Measurements from ENCODE around the gene PMFBP1. TPM values are rescaled to one million over a fixed set of nuclear protein-coding genes. Genes with fewer than 3 reads are reported as not detected.

The PMFBP1 gene
- polyA plus RNA-seq, 6 donors from 2014 or later: 0.23 to 1.3 TPM; not detected in 4

- peak overlapping the region in 1 of 6 donors; percentile 84 for H3K27ac Mint-ChIP-seq
These were observed 51.9 kb downstream of the PMFBP1 start for GRCh38 chr16:72120026-72120425.

GRCh38 chr16:72113616-72113945, 58.4 kb downstream of the PMFBP1 start:
- ATAC-seq (ENCODE audit: low read depth in 2 of 2) (no peak), DNase-seq (no peak)
- Mint-ChIP-seq H3K27ac (no peak overlapping the region), H3K27me3 (no peaks in the 10 kb centered on the region), H3K4me3 (no peak overlapping the region), H3K9me3 (no peaks in the 10 kb centered on the region), H3K36me3 (peaks cover 18 to 21% of the 10 kb centered on the region in 2 donors), H3K4me1 (no peaks in the 10 kb centered on the region)

More at GRCh38 chr16:72120026-72120425, 51.9 kb downstream of the PMFBP1 start:
- no peak overlapping the region for H3K4me3 Mint-ChIP-seq
- DNase-seq (no peak), ATAC-seq (ENCODE audit: low read depth in 2 of 2) (no peak)
- no peaks in the 10 kb centered on the region for H3K9me3 Mint-ChIP-seq
- H3K36me3 Mint-ChIP-seq: no peaks in the 10 kb centered on the region
- H3K27me3 Mint-ChIP-seq: no peaks in the 10 kb centered on the region
- H3K4me1 Mint-ChIP-seq: peaks cover 0 to 3% (median 0%) of the 10 kb centered on the region in 3 donors

DNA sequence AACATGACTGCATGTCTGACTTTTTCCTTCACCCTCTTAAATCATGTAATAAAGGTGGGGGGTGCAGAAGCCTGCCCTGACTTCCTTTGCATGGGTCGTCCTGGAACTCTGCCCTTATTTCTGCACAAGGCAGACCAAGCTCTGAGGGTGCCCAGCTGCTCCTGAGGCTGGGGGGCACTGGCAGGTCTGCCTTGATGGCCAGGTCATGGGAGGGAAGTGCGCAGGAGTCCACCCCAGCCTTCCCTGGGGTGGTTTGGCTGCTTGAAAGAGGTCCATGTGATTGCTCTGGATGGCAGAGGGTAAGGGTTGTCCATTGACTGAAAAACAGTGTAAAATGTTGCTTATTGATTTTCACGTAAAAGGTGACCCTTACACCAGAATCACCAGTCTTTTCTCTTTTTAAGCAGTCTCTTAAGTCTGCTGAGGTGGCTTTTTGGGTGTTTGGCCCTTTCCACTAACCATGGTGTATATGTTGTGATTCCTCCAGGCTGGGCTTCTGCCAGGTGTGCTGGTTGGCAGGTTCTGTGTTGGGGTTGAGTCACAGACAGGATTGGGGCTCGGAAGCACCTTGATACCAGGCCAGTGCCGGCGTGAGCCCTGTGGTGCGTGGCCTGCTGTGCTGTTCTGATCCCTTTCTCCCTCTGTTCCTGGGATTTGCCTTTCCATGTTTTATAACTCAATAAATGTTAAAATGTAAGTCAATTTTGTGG, 58.9 kb downstream of the PMFBP1 start:
- no peak for DNase-seq
- Mint-ChIP-seq H3K4me1 (no peaks in the 10 kb centered on the region), H3K4me3 (no peak overlapping the region), H3K27me3 (no peaks in the 10 kb centered on the region), H3K36me3 (peaks cover 21 to 23% of the 10 kb centered on the region in 2 donors), H3K27ac (no peak overlapping the region), H3K9me3 (no peaks in the 10 kb centered on the region)
- ATAC-seq (ENCODE audit: low read depth in 2 of 2): no peak

DNA sequence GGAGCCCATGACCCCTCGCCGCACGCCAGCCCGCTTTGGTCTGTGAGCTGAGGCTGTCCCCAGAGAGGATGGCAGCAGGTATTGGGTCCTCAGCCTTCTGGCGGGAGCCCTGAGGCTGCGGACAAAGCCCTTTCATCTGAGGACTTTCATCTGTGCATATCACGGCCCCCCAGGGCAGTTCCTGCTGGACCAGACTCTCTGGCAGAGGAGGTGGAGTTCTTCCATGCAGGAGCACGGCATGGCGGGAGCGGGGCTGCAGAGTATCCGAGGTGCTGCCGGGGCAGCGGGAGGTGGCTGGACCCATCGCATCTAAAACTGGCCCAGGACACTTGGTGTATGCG, 59.5 kb downstream of the PMFBP1 start:
- Mint-ChIP-seq H3K4me3 (peak overlapping the region in 1 of 8 donors; percentile 42), H3K27ac (no peak overlapping the region), H3K9me3 (no peaks in the 10 kb centered on the region), H3K36me3 (peaks cover 28% of the 10 kb centered on the region in 2 donors), H3K27me3 (no peaks in the 10 kb centered on the region), H3K4me1 (no peaks in the 10 kb centered on the region)
- DNase-seq (no peak), ATAC-seq (ENCODE audit: low read depth in 2 of 2) (no peak)

GRCh38 chr16:72111657-72112451, 60.1 kb downstream of the PMFBP1 start:
- ATAC-seq (ENCODE audit: low read depth in 2 of 2) (no peak), DNase-seq (no peak)
- H3K4me1 Mint-ChIP-seq: no peaks in the 10 kb centered on the region
- no peak overlapping the region for H3K27ac Mint-ChIP-seq
- peaks cover 32% of the 10 kb centered on the region in 2 donors for H3K36me3 Mint-ChIP-seq
- no peak overlapping the region for H3K4me3 Mint-ChIP-seq
- H3K9me3 Mint-ChIP-seq: no peaks in the 10 kb centered on the region
- H3K27me3 Mint-ChIP-seq: no peaks in the 10 kb centered on the region

DNA sequence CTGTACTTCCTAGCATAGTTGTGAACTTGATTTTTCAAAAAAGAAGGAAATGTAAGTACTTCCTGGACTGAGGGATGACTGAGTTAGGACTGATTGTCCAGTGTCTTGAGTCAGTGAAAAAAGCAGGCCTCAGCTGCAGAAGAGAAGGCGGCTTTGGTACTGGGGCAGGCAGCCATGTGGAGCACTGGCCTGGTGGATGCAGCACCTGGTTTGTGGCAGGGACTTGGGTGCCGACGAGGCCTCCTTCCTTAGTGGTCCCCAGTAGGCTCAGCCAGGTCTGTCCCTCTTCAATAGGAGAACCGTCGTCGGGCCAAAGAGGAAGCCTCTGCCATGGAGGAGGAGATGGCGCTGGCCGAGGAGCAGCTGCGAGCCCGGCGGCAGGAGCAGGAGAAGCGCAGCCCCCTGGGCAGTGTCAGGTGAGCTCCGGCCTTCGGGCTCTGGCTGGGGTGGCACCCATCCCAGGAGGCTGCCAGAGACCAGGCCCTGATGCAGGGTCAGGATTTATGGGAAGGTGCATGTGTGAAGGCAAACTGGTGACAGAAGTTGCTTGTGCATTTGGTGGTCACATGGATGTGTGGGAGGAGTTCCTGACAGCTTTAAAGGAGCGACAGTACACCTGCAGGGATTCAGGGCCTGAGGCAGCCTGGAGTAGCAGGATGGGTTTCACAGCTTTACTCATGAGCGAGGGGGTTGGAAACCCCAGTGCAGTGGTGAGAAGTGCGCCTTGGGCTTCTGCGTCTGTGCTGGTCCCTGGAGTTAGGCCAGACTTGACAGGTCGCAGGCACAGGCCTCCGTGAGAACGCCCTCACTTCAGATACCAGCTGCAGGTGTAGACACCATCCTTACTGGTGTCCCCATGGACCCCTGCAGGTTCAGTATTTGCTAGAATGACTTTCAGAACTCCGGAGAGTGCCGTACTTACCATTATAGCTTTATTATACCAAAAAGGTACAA, 61.0 kb downstream of the PMFBP1 start:
- H3K9me3 Mint-ChIP-seq: no peaks in the 10 kb centered on the region
- DNase-seq (no peak), ATAC-seq (ENCODE audit: low read depth in 2 of 2) (no peak)
- peaks cover 0 to under 1% (median 0%) of the 10 kb centered on the region in 3 donors for H3K4me1 Mint-ChIP-seq
- peaks cover 32 to 39% of the 10 kb centered on the region in 2 donors for H3K36me3 Mint-ChIP-seq
- peak overlapping the region in 1 of 6 donors; percentile 94 for H3K27ac Mint-ChIP-seq
- no peak overlapping the region for H3K4me3 Mint-ChIP-seq
- no peaks in the 10 kb centered on the region for H3K27me3 Mint-ChIP-seq

DNA sequence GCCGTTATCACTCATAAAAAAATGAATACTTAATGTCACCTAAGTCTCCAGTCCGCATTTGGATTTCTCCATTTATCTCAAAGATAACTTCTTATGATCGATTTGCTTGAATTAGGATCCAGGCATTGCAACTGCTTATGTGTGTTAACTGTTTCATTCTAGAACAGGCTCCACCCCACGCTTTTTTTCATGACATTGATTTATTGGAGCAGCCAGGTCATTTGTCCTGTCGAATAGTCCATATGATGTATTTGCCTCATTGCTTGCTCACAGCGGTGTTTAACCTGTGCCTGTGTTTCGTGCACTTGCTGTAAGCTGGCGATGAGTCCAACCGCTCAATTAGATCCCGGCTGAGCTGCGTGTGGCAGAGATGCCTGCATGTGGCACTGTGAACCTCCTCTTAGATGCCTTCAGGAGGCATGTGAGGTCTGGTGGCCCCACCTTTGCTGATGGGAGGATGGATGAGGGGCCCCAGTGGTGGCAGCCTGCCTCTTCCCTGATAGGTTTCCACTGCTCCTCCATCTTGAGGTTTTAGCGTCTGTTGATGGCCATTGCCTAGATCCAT, 61.9 kb downstream of the PMFBP1 start:
- Mint-ChIP-seq H3K27ac (no peak overlapping the region), H3K9me3 (no peaks in the 10 kb centered on the region), H3K36me3 (peaks cover 39 to 48% of the 10 kb centered on the region in 2 donors), H3K4me3 (no peak overlapping the region), H3K4me1 (peaks cover 0 to 4% (median 0%) of the 10 kb centered on the region in 3 donors), H3K27me3 (no peaks in the 10 kb centered on the region)
- no peak for DNase-seq
- ATAC-seq (ENCODE audit: low read depth in 2 of 2): no peak

DNA sequence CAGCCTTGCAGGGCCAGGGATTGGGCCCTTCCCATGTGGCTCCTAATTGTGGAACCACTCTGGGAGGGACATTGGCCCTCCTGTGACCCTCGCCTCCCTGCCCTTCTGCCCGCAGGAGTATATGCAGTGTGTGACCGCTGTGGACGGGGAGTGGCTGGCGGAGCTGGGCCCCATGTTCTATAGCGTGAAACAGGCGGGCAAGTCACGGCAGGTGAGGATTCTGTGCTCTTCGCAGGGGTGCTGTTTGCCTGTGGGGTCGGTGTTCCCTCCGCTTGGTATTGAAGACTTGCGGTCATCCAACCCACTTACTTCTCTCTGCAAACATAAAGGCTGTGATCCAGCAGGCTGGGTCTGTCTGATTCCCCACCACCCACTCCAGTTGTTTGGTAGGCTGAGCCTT, 62.7 kb downstream of the PMFBP1 start:
- Mint-ChIP-seq H3K27ac (no peak overlapping the region), H3K36me3 (peaks cover 39 to 49% of the 10 kb centered on the region in 2 donors), H3K9me3 (no peaks in the 10 kb centered on the region), H3K4me1 (peaks cover 0 to 4% (median 0%) of the 10 kb centered on the region in 3 donors), H3K27me3 (no peaks in the 10 kb centered on the region), H3K4me3 (no peak overlapping the region)
- no peak for ATAC-seq (ENCODE audit: low read depth in 2 of 2)
- no peak for DNase-seq

- no peaks in the 10 kb centered on the region for H3K9me3 Mint-ChIP-seq
- ATAC-seq (ENCODE audit: low read depth in 2 of 2): no peak
- no peak overlapping the region for H3K4me3 Mint-ChIP-seq
- peaks cover 39 to 53% of the 10 kb centered on the region in 2 donors for H3K36me3 Mint-ChIP-seq
- H3K27me3 Mint-ChIP-seq: no peaks in the 10 kb centered on the region
- peaks cover 0 to 4% (median 0%) of the 10 kb centered on the region in 3 donors for H3K4me1 Mint-ChIP-seq
- no peak for DNase-seq
- no peak overlapping the region for H3K27ac Mint-ChIP-seq
These were observed 63.4 kb downstream of the PMFBP1 start for GRCh38 chr16:72108353-72109102.

- Mint-ChIP-seq H3K4me3 (no peak overlapping the region), H3K27me3 (no peaks in the 10 kb centered on the region), H3K27ac (no peak overlapping the region), H3K36me3 (peaks cover 43 to 63% of the 10 kb centered on the region in 2 donors), H3K9me3 (no peaks in the 10 kb centered on the region), H3K4me1 (peaks cover 4 to 8% (median 6%) of the 10 kb centered on the region in 3 donors)
- DNase-seq (no peak), ATAC-seq (ENCODE audit: low read depth in 2 of 2) (no peak)
These were observed 64.6 kb downstream of the PMFBP1 start for GRCh38 chr16:72107371-72107770.

- Mint-ChIP-seq H3K27me3 (no peaks in the 10 kb centered on the region), H3K27ac (no peak overlapping the region), H3K36me3 (peaks cover 47 to 66% of the 10 kb centered on the region in 2 donors), H3K4me1 (peaks cover 8 to 17% (median 14%) of the 10 kb centered on the region in 3 donors), H3K4me3 (no peak overlapping the region), H3K9me3 (no peaks in the 10 kb centered on the region)
- DNase-seq (no peak), ATAC-seq (ENCODE audit: low read depth in 2 of 2) (no peak)
These were observed 66.0 kb downstream of the PMFBP1 start for GRCh38 chr16:72105978-72106377.

GRCh38 chr16:72104905-72105304, 67.0 kb downstream of the PMFBP1 start:
- ATAC-seq (ENCODE audit: low read depth in 2 of 2) (no peak), DNase-seq (no peak)
- Mint-ChIP-seq H3K36me3 (peaks cover 40 to 62% of the 10 kb centered on the region in 2 donors), H3K4me1 (peaks cover 8 to 19% (median 18%) of the 10 kb centered on the region in 3 donors), H3K27me3 (no peaks in the 10 kb centered on the region), H3K9me3 (no peaks in the 10 kb centered on the region), H3K4me3 (peak overlapping the region in 1 of 8 donors; percentile 5), H3K27ac (peak overlapping the region in 1 of 6 donors; percentile 34)
